Measurements from ENCODE around the gene DRC3. TPM values are rescaled to one million over a fixed set of nuclear protein-coding genes. Genes with fewer than 3 reads are reported as not detected.

DRC3 gene
- total and polyA plus RNA-seq, 2 donors (not counting 3 experiments of a cell fraction or from before 2014, with no cell fraction given), result 1.6 to 2.9 TPM

- TF ChIP-seq MYC (IDR thresholded peaks at IDR 0.05; ENCODE audit: low read depth, low read length) (no peak), GATA2 (IDR thresholded peaks at IDR 0.05; ENCODE audit: insufficient read depth, insufficient read length, low read depth, low read length) (no peak), POLR2A (IDR thresholded peaks at IDR 0.05; ENCODE audit: low read depth, low read length) (no peak), CTCF (IDR thresholded peaks at IDR 0.05; ENCODE audit: extremely low read depth in 1 of 2, insufficient read depth in 1 of 2, low read depth in 1 of 2, low read length in 2 of 2) (peak; percentile 46 to 55)
- TF ChIP-seq, protein P1, sequence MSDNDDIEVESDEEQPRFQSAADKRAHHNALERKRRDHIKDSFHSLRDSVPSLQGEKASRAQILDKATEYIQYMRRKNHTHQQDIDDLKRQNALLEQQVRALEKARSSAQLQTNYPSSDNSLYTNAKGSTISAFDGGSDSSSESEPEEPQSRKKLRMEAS (IDR thresholded peaks at IDR 0.05; ENCODE audit: insufficient read depth, insufficient read length), result no peak
- H3K36me3 ChIP-seq (ENCODE audit: control insufficient read depth in 2 of 2, extremely low read depth in 1 of 2, insufficient read depth in 2 of 2, low read length in 2 of 2), result no peaks in the 10 kb centered on the region
- no peaks in the 10 kb centered on the region for H3K9me3 ChIP-seq (replicated peaks; ENCODE audit: control insufficient read depth, insufficient read depth, low read length)
- no peaks in the 10 kb centered on the region for H4K20me1 ChIP-seq (replicated peaks; ENCODE audit: control insufficient read depth, extremely low read depth, insufficient read depth, low read length)
- no peak overlapping the region for H3K4me3 ChIP-seq (replicated peaks in 1 of 3; ENCODE audit: insufficient read depth in 1 of 3, low read depth in 1 of 3, low read length in 3 of 3)
- H3K27me3 ChIP-seq (ENCODE audit: control insufficient read depth in 2 of 2, insufficient read depth in 2 of 2, low read length in 2 of 2), result no peaks in the 10 kb centered on the region
- peaks cover 13% of the 10 kb centered on the region for H3K79me2 ChIP-seq (ENCODE audit: control insufficient read depth, insufficient read depth, low read length)
- no peak overlapping the region for H3K4me2 ChIP-seq (ENCODE audit: insufficient read depth, low read length)
- no TSS peak for BruUV-seq (replicated peaks)
- no peaks in the 10 kb centered on the region for H3K9me1 ChIP-seq (replicated peaks; ENCODE audit: control insufficient read depth, extremely low read depth, insufficient read depth, low read length)
- ChIA-PET CTCF (interaction anchor here (0.6 to 5.2 kb wide), 29 partner anchors 8 to 537 kb away, joined by 3 to 70 read pairs (median 5); partner anchors contain the start of genes DRC3, RASD1 and TOM1L2), POLR2A (interaction anchor here (0.9 kb wide), 1 partner anchor 222 kb away, joined by 3 read pairs; no protein-coding TSS in a partner anchor)
- no peak overlapping the region for H2AFZ ChIP-seq (ENCODE audit: low read depth, low read length)
- FAIRE-seq, result peak; percentile 100
- no peak overlapping the region for H3K9ac ChIP-seq (replicated peaks; ENCODE audit: extremely low read depth, insufficient read depth, low read length)
- no peak overlapping the region for H3K27ac ChIP-seq (ENCODE audit: insufficient read depth, low read depth, low read length)
- dilution Hi-C loops (cut with MboI; ENCODE audit: extremely low pct_ligation_motif_present, low sequenced_read_pairs), result loop anchor here (25.0 kb wide), 1 partner anchor 146 kb away; no protein-coding TSS in a partner anchor
- DNase-seq (ENCODE audit: low read depth, low spot score), result peak; percentile 78
- H3K4me1 ChIP-seq (ENCODE audit: control insufficient read depth, extremely low read depth, insufficient read depth, low read length), result peaks cover 21% of the 10 kb centered on the region
- intact Hi-C loops (cut with micrococcal nuclease), result loop anchor here (1.0 to 5.0 kb wide), 5 partner anchors 39 to 352 kb away; partner anchors contain the start of gene RAI1
These were observed 60.9 kb downstream of the DRC3 start for GRCh38 chr17:18033442-18034099.
